Stimulated activated CD8-positive, alpha-beta memory T cell treated with anti-CD3 and anti-CD28 coated beads, Interleukin-12 subunit alpha, Interleukin-12 subunit beta, amount 100 ng/mL, for 4 hours (primary cell): ENCODE results near the gene SMARCE1.

Experiments
- DNase-seq: peaks from one replicate; pipeline ENCODE4 v3.0.0-alpha.2; 2020; ENCODE audit warnings: low read depth

The SMARCE1 gene

DNA sequence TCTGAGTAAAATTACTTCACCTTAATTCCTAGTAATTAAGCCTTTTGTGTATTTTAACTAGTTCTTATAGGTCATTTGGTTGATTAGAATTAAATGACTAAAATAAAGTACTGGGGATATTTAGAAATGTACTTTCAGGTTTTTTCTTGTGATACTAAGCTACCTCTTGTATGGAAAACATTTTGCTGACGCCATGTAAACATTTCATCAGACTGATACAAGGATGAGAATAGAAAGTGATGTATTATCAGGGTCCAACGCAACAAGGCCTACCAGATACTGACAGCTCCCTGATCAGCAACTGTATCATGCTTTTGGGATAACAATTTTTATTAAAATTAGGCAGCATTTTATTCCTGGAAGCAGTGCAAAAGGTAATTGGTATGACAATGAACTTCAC, 1.7 kb downstream of the SMARCE1 start:
- no peak for DNase-seq

DNA sequence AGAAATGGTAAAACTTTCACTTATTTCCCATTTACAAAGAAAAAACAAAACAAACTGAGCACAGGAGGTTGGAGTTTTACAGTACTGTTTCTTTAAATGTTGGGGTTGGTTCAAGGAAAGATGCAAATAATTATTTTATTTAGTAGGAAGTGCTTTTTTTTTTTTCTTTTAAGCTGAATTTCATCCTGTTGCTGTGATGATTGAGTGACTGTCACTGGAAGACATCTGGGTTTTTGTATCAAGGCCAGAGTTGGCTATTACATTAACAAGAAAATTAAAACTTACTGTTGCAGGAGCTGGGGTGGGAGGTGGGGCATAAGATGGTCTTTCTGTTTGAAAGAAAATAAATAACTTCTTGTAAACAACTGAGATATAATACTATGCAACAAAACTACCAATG, 2.3 kb downstream of the SMARCE1 start:
- no peak for DNase-seq

DNA sequence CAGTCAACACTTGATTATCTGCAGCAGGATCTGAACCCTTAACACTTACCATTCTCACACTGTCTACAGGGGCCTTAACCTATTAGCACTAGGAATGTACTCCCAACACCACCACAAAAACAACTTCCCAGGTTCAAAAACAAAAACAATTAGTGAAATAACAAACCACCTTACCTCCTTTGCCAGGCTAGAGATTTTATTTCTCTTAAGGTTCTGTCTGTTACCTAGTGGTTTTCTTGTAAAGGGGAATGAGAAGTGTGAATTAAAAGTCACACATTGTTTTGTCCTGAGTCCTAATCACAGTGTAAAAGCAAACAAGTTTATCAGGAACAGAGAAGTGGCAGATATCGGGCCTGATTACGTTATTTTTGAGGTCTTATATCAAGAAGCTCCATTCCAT, 9.7 kb downstream of the SMARCE1 start:
- no peak for DNase-seq

DNA sequence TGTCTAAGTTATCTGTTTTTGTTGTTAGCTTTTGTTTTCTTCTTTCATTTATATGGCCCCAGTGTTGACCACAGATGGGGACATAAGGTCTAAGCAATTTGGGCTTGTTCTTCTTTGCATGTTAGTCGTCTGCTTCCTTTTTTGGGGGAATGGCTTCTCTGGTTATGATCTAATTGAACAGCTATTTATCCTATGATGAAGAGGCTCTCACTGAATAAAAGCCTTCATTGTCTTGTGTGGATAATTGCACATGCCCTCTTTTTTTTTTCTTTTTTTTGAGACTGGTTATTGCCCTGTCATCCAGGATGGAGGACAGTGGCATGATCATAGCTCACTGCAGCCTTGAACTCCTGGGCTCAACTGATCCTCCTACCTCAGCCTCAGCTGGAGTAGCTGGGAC, 13.7 kb downstream of the SMARCE1 start:
- no peak for DNase-seq

DNA sequence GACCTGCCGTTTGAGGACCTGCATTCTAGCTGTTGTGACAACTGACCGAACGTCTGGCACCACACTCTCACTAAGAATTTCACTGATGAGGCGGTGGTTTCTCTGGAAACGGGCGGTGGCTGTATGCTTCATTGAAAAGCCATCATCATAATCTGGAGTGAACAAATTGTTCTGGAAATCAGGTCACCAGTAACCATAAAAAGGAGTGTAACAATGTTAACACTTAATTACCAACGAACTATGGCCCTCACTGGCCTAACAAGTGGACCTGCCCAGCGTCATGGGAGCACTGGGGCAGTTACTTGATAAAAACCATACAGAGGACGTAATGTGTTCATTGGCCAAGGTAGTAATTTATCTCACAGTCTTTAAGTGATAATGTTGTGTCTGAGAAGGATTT, 15.4 kb downstream of the SMARCE1 start:
- DNase-seq = no peak

DNA sequence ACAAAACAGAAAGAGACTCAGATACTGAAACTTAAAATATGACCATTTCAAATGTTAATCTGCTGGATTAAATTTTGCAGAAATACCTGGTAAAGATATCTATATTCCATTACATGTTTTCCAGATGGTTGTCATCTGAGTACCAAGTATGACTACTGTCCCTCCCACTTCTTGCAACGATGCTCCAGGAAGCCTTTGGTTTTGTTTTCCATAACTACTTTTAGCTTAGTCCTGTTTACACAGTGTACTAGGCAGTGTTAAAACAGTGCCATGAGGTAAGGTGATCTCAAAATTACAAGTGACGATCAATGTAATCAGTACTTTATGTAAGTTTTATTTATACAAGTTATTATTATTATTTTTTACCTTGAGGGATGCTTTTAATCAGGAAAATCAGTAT, 17.8 kb downstream of the SMARCE1 start:
- DNase-seq = no peak

DNA sequence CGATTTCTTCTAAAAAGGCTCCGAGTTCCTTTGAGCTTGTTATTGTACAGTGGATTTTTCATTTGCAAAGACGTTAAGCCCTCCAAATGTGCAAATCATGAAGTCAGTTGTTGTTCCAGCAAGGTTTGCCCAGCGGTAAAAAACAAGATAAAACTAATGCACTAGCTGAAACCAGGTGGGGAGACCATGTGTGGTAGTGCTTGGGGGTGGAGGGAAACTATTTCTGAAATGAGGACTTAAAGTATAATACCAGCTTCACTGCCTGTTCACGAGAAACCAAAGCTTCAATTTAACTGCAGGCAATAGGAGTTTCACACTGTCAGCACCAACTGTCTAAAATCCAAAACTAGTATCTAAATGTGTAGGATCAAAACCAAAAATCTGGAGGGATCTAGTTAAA, 22.3 kb downstream of the SMARCE1 start:
- no peak for DNase-seq

DNA sequence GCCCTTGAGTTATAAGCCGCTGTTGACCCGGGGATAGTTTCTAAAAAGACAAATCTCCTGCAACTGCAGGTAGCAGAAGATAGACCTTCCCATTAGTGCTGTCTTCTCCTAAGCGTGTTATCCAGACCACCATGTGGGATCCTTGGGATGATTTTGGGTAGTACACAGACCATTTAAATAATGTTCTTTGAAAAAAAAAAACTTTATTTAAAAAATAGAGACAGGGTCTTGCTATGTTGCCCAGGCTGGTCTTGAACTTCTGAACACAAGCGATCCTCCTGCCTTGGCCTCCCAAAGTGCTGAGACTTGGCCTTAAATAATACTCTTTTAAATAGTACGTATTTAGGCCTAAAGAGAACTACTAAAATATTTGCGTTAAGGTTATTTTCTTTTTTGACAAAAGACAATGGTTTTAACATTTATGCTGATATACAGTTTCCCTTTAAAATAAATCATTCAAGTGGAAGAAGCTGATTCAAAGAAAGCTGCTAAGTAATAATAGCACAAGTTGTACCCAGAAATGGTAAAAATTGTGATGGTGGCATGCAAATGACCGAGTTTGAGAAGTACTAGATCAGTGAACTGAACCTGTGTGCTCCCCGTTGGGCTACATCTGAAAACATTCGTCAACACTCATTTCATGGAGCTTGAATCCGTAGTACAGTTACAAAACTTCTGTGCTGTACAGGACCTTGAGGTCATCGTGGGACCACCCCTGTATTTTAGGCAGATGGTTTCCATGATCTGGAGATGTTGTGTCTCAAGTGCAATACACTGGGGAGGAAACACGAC, 24.0 kb downstream of the SMARCE1 start:
- DNase-seq = no peak

DNA sequence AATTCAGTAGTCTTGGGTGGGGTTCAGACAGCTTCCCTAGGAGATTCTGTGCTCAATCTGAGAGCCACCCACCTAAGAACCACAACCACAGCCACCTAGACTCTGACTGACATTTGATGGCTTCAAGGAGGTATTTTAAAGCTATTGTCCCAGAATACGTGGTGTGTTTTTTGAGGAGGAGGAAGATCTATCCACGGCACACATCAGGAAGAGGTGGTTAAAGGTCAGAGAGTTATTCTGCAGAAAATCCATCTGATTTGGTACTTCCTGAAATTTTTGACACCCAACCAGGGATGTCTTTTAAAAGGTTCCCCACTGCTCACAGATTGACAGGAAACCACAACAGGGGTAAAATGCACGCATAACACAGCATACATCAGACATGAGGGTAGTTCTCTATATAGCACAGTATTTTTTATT, 25.1 kb downstream of the SMARCE1 start:
- no peak for DNase-seq

DNA sequence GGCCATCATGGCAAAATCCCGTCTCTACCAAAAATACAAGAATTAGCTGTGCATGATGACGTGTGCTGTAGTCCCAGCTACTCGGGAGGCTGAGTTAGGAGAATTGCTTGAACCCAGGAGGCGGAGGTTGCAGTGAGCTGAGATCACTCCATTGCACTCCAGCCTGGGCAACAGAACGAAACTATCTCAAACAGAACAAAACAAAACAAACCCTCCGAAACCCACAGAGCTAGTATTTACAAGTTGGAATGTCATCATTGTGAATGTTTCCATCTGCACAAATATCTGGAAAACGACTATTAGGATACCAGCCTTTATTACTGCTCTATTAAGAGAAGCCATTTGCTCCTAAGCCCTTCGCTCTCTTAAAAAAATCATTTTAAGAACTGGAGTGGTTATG, 26.0 kb downstream of the SMARCE1 start:
- DNase-seq = no peak

DNA sequence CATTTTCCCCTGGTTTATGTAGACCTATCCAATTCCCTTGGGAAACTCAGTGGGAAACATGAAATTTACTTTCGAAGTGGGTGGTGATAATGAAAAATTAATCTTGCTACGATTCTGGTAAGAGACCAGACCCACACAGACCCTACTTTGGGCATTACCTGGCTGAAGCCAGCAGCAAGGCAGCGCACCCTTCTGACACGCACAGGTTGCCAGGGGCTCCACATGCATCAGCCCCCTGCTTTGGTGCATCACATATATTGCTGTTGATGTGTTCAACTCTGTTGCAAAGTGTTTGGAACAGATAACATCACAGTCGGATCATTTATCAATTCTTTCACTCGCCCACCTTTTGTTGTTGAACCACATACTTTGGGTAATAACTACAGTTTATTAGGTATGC, 26.6 kb downstream of the SMARCE1 start:
- no peak for DNase-seq

DNA sequence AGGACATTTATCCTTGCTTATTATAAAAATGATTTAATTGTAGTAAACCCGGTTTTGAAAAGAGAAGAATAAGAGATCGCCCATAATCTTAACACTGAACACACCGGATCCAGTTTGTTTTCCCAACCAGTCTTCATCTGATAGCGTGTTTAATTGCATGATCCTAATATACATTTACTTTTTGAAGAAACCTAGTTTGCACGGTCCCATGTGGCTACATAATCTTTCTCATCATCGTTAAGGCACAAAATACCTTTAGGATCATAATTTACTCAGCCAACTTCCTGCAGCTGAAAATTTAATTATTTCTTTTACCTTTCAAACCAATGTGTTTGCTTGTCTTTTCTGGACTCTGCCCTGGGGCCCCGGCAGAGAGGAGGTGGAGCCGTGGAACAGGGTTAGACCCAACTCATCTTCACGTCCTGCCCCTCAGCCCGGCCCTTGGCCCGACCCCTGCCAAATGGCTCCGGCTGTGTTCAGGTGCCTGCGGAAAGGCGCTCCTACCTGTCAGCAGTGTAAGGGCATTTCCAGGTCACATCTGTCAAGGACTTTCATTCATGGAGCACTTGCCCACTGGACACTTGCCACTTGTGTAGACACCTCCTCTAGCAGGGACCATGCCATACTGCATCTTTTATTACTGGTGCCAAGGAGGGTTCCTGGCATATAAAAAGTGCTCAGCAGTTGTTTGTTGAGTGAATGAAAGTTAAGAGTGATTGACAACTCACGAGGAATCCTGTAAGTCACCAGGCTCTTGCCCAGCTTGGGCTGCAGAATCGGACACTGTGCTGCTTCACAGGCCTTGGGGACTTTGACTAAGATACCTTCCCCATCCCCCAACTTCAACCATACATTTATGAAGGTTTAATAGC, 28.6 kb downstream of the SMARCE1 start:
- DNase-seq = no peak

DNA sequence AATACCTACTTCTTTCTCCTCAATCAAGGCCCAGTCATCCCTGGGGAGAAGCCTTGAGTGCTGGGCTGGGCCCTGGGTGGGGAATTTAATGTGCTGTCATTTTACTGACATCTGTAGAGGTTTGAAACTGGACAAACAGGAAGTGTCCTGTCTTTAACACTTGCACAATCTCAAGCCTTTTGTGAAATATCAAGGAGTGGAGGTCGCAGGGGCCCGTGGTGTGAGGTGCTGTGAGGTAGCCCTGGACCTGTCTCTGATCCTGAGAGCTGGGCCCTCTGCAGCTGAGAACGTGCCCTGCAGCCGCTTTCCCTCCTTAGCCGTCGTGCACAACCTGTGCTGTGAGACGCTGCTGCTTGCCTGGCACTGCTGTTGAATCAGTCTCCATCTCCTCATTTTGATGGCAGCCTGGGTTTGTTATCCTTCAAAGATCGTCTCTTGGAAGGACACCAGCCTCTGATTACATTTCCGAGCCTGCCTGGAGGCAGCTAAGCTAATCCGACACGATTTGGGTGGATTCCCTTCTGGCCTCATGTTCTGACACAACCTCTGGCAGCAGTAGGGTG, 29.9 kb downstream of the SMARCE1 start:
- DNase-seq = no peak

DNA sequence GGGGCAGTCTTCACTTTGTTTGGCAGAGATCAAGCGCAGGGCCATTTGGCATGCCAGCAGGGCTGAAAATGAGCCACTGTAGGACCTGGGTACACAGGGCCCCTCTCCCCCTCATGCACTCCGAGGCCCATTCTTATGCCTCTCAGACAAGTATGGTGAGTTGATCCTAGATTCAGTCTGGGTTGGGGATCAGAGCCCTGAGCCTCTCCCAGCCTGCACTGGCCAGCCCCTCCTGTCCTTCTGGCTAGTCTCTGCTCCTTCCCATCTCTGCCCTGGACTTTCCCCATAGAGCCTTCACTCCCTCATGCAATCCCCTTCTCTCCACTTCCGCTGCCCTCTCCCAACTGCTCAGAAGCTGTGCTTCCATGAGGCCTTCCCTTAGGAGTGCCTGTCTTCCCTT, 31.0 kb downstream of the SMARCE1 start:
- no peak for DNase-seq

DNA sequence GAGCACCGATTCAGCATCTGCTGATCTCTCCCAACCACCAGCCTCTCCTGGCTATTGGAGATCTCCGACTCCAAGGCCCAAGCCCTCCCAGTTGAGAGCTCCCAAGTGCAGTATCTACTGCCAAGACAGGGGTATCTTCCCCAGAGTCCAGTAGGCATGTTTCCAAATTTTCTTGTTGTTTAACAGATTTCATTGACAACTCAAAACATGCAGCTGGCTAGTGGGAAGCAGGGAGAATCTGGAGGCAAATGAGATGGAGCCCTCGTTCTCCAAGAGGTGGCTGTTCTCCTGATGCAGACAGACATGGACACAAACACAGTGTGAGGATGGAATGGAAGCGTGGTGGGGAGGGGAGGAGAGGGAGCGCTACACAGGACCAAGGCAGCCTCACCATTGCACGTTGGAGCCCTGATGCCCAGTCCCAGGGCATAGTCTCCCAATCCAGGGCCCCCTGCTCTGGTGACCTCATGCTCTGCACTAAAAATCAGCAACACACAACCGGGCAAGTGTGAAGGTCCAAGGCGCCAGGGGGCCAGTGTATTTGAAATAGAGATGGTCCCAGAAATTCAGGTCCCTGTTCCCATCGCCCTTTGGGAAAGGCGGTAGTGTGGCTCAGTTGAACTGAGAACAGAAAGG, 31.7 kb downstream of the SMARCE1 start:
- no peak for DNase-seq

DNA sequence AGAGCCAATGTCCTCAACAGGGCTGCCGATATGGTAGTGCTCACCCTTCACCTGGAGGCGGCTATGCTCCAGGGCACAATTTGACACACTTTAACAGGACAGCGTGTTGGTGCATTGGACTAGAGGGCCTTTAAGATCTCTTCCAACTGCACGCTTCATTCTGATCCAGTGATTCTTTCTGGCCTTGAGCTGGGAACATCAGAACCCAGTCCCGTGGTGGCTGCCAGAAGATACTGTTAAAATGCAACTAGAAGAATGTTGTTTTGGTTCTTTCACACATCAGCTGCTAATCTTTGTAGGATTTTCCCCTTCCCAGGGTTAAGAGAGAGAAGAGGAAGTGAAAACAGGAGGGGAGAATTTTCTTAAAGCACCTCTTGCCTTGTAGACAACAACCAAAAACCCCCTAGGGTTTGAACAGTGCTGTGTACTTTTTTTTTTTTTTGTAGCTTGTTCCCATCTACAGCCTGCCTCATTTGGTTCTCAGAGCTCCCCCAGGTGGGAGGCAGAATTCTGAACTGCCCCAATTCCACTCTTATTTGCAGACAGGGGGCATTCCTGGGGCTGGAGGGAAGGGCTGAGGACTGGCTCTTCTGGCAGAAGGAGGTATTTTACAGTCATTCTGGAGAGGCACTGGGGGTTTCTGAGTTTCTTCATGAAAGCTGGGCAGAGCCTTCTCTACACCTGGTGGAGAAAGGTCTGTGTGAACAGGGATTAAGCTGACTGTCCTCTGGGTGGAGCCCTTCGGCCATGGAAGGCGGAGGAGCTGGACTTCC, 32.4 kb downstream of the SMARCE1 start:
- no peak for DNase-seq

DNA sequence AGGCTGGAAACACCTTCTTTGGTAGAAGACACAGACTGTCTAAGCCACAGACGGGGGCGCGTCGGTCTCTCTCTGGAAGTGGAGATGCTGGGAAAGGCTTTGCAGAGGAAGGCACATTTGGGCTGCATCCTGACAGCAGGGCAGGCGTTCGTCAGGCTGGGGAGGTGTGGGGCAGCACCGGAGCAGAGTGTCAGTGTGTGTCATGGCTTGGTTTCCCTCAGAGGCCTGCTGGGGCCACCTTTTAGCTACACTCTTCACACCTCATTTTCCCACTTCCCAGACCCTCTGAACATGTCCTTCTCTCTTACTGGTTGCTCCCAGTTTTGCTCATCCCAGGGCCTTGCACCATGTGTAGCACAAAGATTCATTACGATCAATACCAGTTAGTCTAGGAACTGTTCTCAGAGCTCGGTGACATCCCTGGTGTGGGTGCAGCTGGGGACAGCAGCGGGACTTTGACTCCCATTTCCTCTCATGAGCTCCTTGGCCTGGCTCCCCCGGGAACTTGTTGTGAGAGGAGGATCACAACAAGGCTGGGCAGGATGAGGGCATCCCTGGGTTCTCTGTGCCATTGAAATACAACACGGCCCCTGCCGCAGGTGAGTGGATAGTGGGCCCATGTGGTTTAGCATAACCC, 33.1 kb downstream of the SMARCE1 start:
- no peak for DNase-seq

DNA sequence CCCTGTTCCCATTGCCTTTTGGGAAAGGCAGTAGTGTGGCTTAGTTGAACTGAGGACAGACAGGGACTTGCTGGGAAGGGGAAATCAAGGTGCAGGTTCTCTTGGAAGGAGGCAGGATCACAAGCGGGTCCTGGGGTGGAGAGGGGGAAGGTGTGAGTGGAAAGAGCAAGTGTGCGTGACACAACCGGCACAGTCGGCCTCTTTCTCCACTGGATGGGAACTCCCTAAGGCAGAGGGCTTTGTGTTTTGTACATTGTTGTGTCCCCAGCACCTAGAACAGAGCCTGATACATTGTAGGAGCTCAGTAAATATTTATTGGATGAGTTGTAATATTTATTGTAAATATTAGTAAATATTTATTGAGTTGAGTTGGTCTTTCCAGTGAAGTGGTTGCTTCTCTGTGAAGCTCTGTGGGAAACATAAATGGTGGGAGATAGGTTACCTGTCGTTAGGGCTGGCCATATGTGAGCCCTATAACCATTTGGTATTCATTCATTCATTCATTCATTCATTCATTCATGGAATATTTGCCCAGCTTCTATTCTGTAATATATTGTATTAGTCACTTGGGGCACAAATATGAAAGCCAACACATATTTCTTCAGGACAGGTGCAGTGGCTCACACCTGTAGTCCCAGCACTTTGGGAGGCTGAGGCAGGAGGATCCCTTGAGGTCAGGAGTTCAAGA, 34.0 kb downstream of the SMARCE1 start:
- no peak for DNase-seq

DNA sequence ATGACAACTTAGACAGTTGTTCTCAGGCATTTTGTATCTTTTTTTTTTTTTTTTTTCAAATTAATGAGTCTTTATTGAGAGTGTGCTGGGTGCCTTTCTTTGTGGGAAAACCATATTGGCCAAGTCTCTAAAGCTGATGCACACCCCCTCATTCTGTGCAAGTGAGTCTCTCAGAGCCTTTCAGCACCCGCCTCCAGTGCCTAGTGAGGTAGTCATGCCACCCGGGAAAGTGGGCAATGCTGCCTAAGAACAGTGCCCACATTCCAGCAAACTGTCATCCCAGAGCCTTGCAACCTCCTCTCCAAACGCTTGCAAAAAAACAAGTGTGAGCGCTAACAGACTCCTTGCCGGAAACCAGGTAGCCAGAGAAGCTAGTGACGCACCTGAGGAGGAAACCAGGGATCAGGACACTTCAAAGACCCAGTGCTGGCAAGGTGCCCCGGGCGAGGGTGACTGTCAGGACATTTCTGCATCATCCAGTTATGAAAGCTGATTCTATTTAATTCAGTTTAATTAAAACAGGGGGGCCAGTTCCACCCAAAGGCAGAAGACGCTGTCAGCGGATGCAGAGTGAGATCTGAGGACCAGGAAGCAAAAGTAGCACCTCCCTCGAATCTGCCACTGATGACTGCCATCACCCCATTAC, 34.9 kb downstream of the SMARCE1 start:
- DNase-seq = no peak

DNA sequence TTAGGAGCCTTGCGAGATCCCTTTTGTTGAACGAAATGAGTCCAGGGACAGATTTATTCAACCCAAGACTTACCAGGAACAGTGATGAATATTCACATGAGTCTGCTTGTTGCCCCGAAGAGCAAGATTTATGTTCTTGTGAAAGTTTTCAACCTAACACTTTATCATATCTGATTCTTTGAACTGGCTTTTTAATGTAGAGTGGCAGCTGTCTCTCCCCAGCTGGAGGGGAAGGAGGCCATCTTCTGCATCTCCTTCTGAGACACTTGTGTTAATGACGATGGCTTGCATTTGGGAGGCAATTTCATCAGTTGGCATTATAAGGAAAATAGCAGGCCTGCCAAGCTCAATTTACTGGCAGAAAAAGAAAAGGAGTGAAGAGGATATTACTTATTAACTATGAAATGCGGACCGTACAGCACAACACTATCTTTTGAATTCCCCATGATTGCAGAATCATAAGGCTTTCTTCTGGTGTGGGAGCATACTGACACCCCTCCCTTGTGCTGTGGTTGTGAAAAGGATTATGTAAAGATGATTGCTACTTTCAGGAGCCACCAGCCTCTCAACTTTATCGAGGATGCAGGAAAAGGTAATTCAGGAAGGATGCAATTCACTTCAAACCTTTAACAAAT, 35.7 kb downstream of the SMARCE1 start:
- no peak for DNase-seq
